HG03045 (cell line): Measurements from ENCODE around the gene UBTD1.

Experiments used
- ATAC-seq: cut with Tn5 transposase; IDR thresholded peaks from one replicate; pipeline ENCODE4 v1.9.1; 2021; ENCODE audit warnings: mild to moderate bottlenecking, moderate library complexity; ENCODE audit not compliant: unreplicated experiment

The UBTD1 gene

GRCh38 chr10:97481071-97481470 lies 17.7 kb upstream of the UBTD1 start:
- no peak for ATAC-seq

GRCh38 chr10:97482381-97482780 lies 16.3 kb upstream of the UBTD1 start:
- no peak for ATAC-seq

- no peak for ATAC-seq
These were observed 15.2 kb upstream of the UBTD1 start for GRCh38 chr10:97483506-97483905.

GRCh38 chr10:97483921-97484320 lies 14.8 kb upstream of the UBTD1 start:
- no peak for ATAC-seq

- ATAC-seq: no peak
These were observed 13.0 kb upstream of the UBTD1 start for GRCh38 chr10:97485647-97486281.

- no peak for ATAC-seq
These were observed 8.1 kb upstream of the UBTD1 start for GRCh38 chr10:97490592-97490991.

GRCh38 chr10:97494151-97494550 lies 4.6 kb upstream of the UBTD1 start:
- no peak for ATAC-seq

- no peak for ATAC-seq
These were observed 3.7 kb upstream of the UBTD1 start for GRCh38 chr10:97494863-97495506.

GRCh38 chr10:97497572-97498075 lies 1.1 kb upstream of the UBTD1 start:
- no peak for ATAC-seq

- peak; percentile 96 for ATAC-seq
These were observed 466 bp upstream of the UBTD1 start, which contains the start of gene MMS19 for GRCh38 chr10:97498076-97498840. Gene MMS19, minus strand, starts transcription at chr10:97498422. Its CDS starts 38 bp downstream, at chr10:97498384.

- no peak for ATAC-seq
These were observed 1.0 kb downstream of the UBTD1 start for GRCh38 chr10:97499561-97500296.

- ATAC-seq: no peak
These were observed 1.5 kb downstream of the UBTD1 start for GRCh38 chr10:97500297-97500575.

GRCh38 chr10:97502916-97503315 lies 4.2 kb downstream of the UBTD1 start:
- ATAC-seq: no peak

- ATAC-seq: no peak
These were observed 4.7 kb downstream of the UBTD1 start for GRCh38 chr10:97503406-97503805.

GRCh38 chr10:97505152-97505551 lies 6.4 kb downstream of the UBTD1 start:
- ATAC-seq: no peak

- no peak for ATAC-seq
These were observed 7.7 kb downstream of the UBTD1 start for GRCh38 chr10:97506199-97506991.

GRCh38 chr10:97508342-97508741 lies 9.6 kb downstream of the UBTD1 start:
- no peak for ATAC-seq

- no peak for ATAC-seq
These were observed 10.5 kb downstream of the UBTD1 start for GRCh38 chr10:97509120-97509680.

GRCh38 chr10:97510686-97511085 lies 12.0 kb downstream of the UBTD1 start:
- no peak for ATAC-seq
